RWPE2 (cell line): ENCODE measurements around the gene NCOR2.

ENCODE experiments used
- ATAC-seq: fragments of 200-7000 bp; cut with Tn5 transposase; 3 replicates; pipeline ENCODE4 v1.9.1; 2021; ENCODE audit warnings: low read depth
- DNase-seq: peaks from one replicate; pipeline ENCODE4 v3.0.0-alpha.2; 2020; ENCODE audit warnings: low spot score
- H3K27ac ChIP-seq: fragments of 450-650 bp; 2 replicates; pipeline ENCODE4 v1.5.1; 2017; ENCODE audit warnings: mild to moderate bottlenecking; ENCODE audit not compliant: poor library complexity, severe bottlenecking
- H3K27me3 ChIP-seq: fragments of 250-450 bp; sonication (Bioruptor Pico); 2 replicates; pipeline ENCODE4 v1.5.1; 2021; ENCODE audit warnings: mild to moderate bottlenecking, moderate library complexity; ENCODE audit not compliant: insufficient read depth, poor library complexity, severe bottlenecking
- H3K36me3 ChIP-seq: fragments of 250-450 bp; sonication (Bioruptor Pico); 2 replicates; pipeline ENCODE4 v1.5.1; 2020; ENCODE audit warnings: low read depth, mild to moderate bottlenecking, moderate library complexity
- H3K4me1 ChIP-seq: fragments of 250-450 bp; sonication (Bioruptor Pico); 2 replicates; pipeline ENCODE4 v1.5.1; 2021; ENCODE audit warnings: mild to moderate bottlenecking, moderate library complexity; ENCODE audit not compliant: insufficient read depth, poor library complexity, severe bottlenecking
- H3K4me3 ChIP-seq: fragments of 250-450 bp; sonication (Bioruptor Pico); 2 replicates; pipeline ENCODE4 v1.5.1; 2021; ENCODE audit warnings: mild to moderate bottlenecking, moderate library complexity; ENCODE audit not compliant: severe bottlenecking
- H3K9me3 ChIP-seq: fragments of 250-450 bp; sonication (Bioruptor Pico); 2 replicates; pipeline ENCODE4 v1.5.1; 2021; ENCODE audit warnings: mild to moderate bottlenecking, moderate library complexity; ENCODE audit not compliant: severe bottlenecking
- CTCF ChIP-seq: fragments of 450-650 bp; IDR thresholded peaks from one replicate; pipeline ENCODE4 v1.5.1; 2017; ENCODE audit warnings: mild to moderate bottlenecking, moderate library complexity; ENCODE audit not compliant: poor library complexity, severe bottlenecking

The NCOR2 gene

GRCh38 chr12:124567673-124568373 lies 411 bp upstream of the NCOR2 start:
- Histone ChIP-seq H3K36me3 (peaks cover 10% of the 10 kb centered on the region), H3K9me3 (no peaks in the 10 kb centered on the region), H3K27me3 (no peaks in the 10 kb centered on the region), H3K27ac (peak overlapping the region; percentile 88), H3K4me1 (peaks cover 9% of the 10 kb centered on the region), H3K4me3 (peak overlapping the region; percentile 96)
- TF ChIP-seq CTCF: no peak
- no peak for DNase-seq
- peak; percentile 73 for ATAC-seq

- peak; percentile 11 for TF ChIP-seq CTCF
- no peak for DNase-seq
- no peaks in the 10 kb centered on the region for H3K27me3 ChIP-seq
Measured at GRCh38 chr12:124566161-124566996, 1.0 kb downstream of the NCOR2 start.

DNA sequence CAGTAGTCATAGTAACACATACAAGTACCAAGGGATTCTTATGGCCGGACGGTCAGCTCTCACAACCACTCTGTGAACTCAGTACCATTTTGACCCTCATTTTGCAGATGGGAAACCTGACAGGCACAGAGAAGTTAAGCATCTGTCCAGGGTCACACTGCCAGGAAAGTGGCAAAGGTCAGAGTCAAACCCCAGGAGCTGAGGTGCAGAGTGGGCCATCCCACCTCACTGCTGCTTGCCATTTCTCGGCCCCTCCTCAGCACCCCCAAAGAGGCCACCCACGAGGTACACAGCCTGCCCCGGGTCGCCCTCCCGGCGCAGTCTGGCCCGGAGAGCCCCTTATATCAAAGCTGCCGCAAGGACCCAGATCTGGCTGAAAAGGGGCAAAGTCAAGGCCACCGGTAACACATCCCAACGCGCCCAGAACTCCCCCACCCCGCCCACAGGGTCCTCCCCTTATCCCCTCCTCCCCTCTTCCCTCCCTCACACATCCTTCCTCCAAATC lies 1.7 kb downstream of the NCOR2 start:
- Histone ChIP-seq H3K27me3 (no peaks in the 10 kb centered on the region), H3K36me3 (peaks cover 14% of the 10 kb centered on the region), H3K9me3 (no peaks in the 10 kb centered on the region), H3K27ac (peak overlapping the region; percentile 88), H3K4me1 (peaks cover 9% of the 10 kb centered on the region), H3K4me3 (peak overlapping the region; percentile 96)
- no peak for TF ChIP-seq CTCF
- DNase-seq (no peak), ATAC-seq (no peak)

More at GRCh38 chr12:124566161-124566996, 1.0 kb downstream of the NCOR2 start:
- Histone ChIP-seq H3K4me3 (peak overlapping the region; percentile 96), H3K36me3 (peaks cover 14% of the 10 kb centered on the region), H3K9me3 (no peaks in the 10 kb centered on the region), H3K4me1 (peaks cover 9% of the 10 kb centered on the region), H3K27ac (peak overlapping the region; percentile 88)
- ATAC-seq: peak; percentile 85

DNA sequence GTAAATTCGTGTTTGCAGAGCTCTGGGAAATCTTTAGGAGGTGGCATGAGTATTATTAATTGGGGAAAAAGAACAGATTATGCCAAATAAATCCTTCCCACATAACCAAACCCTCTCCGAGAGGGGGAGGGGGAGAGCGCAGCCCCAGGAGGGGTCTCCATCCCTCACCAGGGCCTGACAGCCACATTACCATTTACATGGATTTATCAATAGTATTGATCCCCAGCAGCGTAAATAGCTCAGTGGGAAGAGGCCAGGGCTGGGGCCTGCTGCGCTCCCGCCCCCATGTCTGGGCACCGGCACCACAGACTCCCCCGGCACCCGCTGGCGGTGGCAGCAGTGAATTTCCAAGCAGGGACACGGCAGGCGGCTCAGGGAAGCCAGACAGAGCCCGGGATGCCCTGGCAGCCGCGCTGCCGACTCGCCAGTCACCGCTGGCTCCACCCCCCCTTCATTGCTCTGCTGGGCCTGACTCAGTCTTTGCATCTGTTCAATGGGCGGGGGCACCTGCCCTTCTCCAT lies 2.4 kb downstream of the NCOR2 start:
- Histone ChIP-seq H3K4me3 (no peak overlapping the region), H3K9me3 (no peaks in the 10 kb centered on the region), H3K36me3 (peaks cover 14% of the 10 kb centered on the region), H3K27ac (peak overlapping the region; percentile 88), H3K27me3 (no peaks in the 10 kb centered on the region), H3K4me1 (peaks cover 9% of the 10 kb centered on the region)
- DNase-seq (no peak), ATAC-seq (no peak)
- no peak for TF ChIP-seq CTCF
